ENCODE measurements around the gene KDM4B.
A peak's percentile ranks its signal among the peaks of the same experiment; 100 is the strongest.

Gene KDM4B

DNA sequence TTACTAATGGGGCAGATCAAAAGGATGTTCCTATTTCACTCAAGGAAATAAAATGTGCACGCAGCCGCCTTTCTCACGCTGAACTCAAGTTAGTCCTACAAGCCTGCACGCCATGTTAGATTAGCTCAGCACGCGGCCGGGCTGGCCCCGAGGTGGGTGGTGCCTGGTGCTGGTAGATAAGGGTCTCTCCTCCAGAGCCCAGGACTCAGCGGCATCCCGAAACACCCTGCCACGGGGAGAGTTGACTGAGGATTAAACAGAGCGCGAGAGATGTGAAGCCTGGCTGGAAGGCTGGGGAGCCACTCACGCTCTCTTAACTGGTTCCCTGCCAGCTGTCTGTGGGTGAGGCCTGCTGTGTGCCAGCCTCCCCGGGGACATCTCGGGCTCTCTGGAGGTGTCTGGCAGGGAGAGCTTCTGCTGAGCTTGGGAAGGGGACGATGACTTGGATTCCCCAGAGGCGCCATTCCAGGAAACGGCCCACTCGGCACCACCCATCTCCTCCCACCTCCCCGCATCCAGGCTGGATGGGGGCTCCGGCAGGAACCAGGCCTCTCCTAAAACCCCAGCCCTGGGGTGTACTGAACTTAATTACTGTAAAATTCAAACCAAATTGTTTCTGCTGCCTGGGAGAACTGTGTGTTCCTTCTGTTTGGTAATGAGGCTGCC is 122.2 kb downstream of the KDM4B start:
- DNase-seq (ENCODE audit: low read depth), result peak; percentile 26

DNA sequence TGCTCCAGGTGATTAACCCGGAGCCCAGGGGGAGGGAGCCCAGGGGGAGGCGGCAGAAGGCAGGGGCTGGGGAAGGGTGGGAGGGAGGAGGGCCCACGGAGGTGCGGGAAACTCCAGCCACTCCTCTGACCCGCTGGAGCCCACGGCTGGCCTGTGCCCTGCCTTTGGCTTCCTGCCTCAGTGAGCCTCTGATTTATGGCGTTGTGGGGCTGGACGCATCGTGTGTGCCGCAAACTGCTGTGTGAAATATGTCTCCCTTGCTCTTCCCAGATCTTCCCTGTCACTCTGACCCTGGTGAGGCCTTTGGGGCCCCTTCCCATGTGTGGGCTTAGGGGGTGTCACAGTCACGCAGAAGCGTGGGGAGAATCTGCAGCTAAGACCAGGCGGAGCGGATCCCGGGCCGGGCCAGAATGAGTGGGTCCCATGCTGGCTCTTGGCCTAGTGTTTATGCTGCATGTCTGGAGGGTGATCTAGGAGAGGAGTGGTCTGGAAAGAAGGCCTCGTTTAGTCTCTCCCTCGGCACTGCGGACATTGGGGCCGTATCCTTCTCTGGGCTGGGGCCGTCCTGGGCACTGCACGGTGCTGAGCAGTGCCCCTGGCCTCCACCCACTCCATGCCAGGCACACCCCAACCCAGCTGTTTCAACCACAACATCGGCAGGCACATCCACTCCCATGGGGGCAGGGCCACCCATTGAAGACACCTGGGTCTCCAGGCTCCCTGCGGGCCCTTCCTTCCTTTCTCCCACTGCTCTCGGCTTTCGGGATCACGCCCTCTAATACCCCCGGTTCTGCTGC is 123.0 kb downstream of the KDM4B start:
- DNase-seq (ENCODE audit: low read depth), result no peak

DNA sequence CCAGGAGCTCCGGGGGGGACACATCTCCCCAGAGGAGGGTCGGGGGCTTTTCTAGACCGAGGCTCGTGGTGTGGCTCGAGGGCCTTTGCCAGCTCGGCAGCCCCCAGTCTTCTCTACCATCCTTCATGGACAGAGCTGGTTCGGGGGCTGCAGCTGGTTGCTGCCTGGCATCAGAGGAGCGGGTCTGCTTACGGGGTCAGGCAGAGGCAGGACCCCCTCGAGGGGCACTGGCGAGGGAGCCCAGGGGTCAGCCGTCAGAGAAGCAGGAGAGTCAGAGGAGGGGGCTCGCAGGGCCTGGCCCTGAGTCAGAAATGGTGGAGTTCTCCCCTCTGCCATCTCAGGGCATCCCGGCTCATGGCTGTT is 123.5 kb downstream of the KDM4B start:
- DNase-seq (ENCODE audit: low read depth), result no peak

DNA sequence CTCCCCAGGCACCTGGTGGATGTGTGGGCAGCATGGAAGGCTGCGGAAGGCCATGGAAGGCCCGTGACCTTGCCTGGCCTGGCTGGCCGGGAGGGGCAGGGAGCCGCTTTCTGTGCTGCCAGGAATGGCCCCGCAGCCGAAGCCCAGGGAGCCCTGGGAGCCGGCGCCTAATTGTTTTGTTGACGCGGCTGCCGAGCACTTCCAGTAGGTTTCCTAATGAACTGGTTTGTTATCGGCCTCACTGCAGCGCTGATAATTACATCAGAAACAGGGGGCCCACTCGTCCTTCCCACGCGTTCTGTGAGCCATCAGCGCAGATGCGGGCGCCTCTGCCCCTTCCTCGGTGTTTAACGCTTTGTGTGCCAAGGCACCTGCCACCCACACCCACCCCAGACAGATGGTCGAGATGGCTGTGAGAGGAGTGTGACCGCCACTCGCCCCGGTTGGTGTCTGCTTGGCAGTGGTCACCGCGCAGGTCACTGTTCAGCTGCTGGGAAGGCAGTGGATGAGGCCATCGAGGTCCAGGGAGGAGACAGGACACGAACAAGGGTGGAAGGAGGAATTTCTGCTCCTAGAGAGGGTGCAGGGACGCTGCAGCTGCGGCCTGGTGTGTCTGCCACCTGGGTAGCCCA is 124.5 kb downstream of the KDM4B start:
- no peak for DNase-seq (ENCODE audit: low read depth)

DNA sequence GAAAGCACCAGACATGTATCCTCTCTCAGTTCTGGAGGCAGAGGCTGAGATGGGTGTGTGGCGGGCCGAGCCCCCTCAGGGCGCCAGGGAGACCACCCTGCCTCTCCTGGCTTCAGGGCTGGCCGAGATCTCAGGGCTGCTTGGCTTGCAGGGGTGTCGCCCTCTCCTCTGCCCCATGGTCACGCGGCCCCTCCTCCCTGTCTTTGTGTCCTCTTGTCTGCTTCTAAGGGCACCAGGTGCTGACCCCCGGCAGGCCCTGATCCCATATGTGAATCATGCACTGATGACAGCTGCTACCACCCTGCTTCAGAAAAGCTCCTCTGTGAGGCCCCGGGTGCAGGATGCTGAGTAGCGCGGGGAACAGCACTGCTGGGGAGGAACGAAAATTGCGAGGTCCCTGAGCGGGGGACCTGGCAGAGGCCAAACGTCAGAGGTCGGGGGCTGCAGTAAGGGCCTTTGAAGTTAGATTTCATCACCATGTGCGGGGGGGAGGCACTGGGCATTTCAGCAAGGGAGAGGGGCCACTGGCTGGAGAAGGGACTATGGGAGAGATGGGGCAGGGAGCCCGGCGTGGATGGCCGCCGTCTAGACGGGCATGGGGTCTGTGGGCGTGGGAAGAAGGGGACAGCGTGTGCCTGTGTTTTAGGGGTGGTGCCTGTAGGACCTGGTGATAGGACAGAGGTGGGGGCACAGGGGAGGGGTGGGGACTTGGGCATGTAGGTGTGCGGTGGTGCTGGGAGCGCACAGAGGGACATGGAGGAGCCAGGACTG is 125.2 kb downstream of the KDM4B start:
- no peak for DNase-seq (ENCODE audit: low read depth)

DNA sequence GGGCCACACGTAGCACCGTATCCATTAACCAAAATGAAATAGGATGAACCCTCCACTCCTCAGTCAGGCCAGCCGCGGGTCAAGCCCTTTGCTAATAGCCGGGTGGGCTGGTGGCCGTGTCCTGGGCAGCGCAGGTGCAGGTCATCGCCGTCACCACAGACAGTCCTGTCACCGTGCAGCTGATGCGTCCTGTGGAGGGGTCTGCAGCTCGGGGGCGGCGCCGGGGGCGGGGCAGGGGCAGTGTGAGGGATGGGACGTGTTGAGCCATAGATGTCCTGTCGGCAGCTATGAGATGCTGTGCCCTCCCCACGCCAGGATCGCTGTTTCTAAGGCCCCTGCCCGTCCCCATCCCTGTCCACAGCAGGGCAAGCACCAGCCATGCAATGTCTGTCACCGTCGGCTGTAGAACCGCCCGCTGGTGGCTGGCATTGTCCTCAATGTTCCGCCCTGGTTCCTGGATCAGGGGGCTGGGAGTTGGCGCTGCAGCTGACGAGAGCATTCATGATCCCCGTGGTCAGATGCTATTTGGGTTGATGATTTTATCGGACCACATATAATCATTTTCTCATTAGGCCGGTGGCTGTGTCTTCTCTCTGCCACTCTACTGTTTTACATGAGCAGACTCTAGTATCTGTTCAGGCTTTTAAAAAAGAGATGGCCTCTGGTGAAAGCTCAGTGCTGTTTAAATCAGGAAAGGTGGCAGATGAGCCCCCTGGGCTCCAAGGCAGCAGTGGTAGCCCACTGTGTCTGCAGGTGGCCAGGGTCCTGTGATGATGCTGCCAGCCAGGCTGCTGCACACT is 126.1 kb downstream of the KDM4B start:
- DNase-seq (ENCODE audit: low read depth), result no peak

DNA sequence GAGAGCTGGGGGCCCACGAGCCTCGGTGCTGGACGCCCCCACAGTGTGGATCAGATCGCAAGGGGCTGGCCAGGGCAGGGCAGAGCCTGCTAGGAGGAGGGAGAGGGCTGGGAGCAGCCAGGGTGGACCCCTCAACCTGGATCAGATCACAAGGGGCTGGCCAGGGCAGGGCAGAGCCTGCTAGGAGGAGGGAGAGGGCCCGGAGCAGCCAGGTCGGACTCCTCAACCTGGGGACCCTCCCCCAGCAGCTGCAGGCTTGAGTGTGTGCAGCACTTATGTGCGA is 126.6 kb downstream of the KDM4B start:
- DNase-seq (ENCODE audit: low read depth), result no peak

DNA sequence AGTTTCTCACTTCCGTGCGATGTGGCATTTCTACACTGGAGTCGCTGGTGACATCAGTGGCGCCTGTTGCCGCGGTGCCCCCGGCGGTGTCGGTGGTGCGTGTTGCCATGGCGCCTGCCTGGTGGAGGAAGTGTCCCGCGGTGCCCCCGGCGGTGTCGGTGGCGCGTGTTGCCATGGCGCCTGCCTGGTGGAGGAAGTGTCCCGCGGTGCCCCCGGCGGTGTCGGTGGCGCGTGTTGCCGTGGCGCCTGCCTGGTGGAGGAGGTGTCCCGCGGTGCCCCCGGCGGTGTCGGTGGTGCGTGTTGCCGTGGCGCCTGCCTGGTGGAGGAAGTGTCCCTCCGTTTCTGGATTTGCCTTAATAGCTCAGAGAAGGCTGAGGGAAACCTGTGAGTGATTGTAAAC is 127.6 kb downstream of the KDM4B start:
- no peak for DNase-seq (ENCODE audit: low read depth)

DNA sequence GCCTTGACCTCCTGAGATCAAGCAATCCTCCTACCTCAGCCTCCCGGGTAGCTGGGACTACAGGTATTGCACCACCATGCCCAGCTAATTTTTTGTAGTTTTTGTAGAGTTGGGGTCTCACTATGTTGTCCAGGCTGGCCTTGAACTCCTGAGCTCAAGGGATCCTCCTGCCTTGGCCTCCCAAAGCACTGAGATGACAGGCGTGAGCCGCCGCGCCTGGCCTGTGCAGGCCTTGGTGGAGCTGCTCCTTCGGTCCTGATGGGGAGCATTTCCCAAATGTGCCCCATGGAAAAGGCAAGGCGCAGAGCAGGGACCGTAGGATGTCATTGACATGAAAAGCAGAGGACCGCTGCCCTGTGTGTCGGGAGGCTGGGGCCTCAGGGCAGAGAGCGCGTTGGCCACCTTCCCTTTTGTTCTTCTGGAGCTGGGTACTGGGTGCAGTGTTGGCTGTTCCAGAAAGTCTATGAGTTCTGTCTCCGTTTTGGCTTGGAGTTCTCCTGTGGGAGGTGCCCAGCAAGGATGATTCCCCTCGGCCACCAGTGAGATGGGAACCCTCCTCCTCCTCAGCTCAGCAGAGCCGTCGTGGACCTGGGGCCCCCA is 128.5 kb downstream of the KDM4B start:
- DNase-seq (ENCODE audit: low read depth), result no peak

DNA sequence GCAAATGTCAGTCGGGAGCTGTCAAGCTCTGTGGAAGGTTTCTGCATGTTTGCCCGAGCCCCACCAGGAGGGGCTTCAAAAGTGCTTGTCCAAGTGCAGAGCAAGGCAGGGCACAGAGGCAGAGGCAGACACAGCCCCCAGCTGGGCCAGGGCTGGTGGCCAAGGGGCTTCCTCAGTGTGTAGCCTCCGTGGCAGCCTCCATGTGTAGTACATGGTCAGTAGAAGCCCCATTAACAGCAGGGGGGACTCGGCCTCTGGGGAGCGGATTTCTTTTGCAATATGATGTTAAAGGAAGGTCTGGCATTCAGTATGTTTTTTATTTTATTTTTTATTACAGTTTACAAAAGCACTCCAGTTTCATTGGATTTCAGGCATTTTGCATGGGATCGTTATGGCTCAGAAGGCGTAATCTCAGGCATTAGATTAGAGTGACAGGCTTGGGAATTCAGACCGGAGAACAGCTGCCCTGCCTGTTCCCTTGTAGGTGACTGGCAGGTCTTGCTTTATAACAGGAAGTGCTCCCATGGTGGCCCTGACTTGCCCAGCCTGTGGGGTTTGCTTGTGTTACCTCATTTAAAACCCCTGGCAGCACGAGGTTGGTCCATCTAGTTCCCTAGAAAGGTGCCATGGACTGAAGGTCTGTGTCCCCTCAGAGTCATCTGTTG is 129.2 kb downstream of the KDM4B start:
- DNase-seq (ENCODE audit: low read depth), result no peak

DNA sequence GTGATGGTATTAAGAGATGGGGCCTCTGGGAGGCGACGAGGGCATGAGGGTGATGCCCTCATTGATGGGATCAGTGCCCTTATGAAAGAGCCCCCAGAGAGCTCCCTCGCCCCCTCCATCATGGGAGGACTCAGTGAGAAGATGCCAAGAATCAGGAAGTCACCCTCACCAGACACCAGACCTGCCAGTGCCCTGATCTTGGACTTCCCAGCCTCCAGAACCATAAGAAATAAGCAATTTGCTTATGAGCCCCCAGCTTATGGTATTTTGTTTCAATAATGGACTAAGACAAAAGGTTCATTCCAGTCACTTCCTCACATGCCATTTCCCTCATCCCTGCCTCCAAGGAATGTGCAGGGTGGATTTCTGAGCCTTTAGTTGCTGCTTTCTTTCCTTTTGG is 129.7 kb downstream of the KDM4B start:
- DNase-seq (ENCODE audit: low read depth), result no peak

DNA sequence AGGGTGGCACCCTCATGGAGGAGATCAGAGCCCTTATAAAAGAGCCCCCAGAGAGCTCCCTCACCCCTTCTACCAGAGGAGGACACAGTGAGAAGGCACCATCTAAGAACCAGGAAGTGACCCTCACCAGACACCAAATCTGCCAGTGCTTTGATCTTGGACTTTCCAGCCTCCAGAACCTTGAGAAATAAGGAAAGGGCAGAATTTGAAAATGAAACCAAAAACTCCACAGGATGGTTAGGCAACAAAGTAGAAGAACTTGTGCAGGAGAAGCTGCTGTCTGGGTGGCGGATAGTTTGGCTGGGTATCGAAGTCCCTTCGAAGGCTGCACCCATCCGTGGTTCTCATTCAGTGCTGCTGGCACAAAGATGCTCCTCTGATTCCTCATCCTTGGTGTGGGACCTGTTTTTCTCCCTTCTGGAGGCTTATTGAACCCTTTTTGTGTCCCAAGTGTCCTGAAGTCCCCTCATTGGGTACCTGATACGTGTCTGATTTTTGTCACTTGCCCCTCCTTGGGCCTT is 130.8 kb downstream of the KDM4B start:
- DNase-seq (ENCODE audit: low read depth), result no peak

DNA sequence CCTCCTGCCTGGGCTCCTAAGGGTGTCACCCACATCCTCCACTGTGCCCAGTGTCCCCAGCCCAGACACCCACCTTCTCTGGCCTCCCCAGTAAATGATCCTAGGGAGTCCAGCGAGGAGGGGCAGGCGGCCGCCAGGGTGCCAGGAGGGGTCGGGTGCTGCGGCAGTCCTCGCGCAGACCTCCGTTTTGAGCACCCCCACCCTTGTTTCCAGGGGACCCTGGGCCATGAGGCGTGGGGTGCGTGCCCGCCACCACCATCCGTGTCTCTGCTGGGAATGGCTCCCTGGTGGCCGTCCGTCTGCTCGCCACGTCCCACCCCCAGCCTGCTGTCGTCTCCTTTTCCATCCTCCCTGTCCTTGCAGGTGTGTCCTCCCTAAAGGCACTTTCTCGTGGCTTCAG is 133.0 kb downstream of the KDM4B start:
- DNase-seq (ENCODE audit: low read depth), result no peak

DNA sequence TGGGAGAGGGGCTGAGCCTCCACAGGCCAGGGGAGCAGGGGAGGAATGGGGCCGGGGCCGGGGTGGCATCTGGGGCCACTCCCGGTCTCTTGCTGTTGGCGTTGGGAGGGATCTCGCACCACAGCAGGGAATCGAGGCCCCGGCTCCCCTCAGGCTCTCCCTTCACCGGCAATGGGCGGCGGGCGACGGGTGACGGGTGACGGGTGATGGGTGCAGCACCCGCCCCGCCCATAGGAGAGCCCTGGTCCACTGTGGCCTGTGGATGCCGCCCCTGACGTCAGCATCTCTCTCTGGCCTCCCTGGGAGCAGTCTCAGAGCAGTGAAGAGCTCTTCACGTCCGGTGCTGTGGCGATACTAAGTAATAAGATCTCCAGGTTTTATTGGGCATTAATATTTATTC is 133.6 kb downstream of the KDM4B start:
- DNase-seq (ENCODE audit: low read depth), result no peak

DNA sequence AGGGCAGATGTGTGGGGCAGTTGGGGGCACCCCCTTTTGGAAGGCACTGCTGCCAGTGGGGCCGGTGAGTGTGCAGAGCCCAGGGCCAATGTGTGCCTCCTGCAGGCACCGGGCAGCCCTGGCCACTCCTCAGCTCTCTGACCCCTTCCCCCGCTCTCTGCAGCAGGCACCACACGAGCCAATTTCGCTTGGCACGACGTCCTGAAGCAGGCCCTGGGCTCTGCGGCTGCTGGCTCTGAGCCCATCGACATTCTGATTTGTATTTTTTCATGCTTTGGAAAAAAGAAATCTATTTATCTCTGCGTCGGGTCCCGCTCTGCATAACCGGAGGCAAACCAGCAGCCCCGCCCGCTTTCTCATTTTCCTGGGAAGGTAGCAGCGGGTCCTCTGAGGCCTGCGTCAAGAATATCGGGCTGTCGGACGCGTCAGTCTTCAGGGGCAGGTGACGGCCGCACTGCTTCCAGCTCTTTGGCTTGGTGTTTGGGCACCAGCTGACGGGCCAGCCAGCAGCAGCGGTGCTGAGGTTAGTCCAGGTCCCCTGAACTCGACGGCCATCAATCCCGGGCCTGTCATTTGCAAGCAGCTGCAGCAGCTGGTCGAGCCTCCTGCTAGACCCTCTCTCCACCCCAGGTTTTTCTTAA is 134.3 kb downstream of the KDM4B start:
- peak; percentile 18 for DNase-seq (ENCODE audit: low read depth)

DNA sequence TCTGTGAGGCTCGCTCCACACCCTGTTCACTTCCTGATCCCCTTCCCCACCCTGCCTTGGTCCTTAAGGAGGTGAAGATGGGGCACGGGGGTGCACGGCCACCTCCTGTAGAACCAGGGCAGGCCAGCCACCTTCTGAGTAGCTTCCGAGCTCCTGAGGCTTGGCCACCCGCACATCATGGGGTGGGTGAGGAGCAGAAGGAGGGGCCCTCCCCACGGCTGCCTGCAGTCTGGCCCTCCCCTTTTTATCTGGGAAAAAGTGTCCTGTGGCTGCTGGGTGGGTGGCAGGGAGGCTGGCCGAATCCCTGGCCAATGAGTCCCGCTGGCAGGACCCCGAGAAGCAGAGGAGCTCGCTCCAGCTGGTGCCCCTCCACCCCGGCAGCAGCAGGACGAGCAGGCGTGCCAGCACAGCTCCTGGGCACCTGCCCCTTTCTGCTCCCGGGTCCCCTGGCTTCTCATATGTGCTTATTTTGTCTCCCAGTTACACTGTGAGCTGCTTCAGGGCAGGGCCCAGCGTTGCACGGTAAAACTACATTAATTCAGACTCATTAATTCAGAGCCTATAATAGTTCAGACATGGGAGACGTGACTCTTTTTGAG is 135.0 kb downstream of the KDM4B start:
- DNase-seq (ENCODE audit: low read depth), result no peak

DNA sequence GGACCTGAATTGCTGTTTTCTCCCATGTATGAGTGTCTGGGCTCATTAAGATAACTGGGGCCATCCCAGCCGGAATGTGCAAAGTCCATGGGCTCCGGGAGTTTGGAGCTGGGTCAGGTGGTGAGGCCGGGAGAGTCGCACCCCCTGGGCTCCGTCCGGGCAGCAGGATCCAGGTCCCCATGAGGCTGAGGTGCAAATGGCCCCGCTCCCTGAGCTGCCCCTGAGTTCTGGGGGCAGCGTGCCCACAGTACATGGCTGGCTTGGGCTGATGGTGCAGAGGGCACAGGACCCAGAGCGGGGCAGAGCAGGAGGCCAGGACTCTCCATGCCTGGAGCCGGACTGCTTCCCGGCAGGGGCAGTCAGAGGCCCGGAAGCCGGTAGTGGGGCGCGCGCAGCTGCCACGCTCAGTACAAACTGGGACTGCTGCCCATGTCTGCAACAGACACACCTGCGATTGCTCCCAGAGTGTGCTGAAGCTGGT is 136.0 kb downstream of the KDM4B start:
- DNase-seq (ENCODE audit: low read depth), result no peak

DNA sequence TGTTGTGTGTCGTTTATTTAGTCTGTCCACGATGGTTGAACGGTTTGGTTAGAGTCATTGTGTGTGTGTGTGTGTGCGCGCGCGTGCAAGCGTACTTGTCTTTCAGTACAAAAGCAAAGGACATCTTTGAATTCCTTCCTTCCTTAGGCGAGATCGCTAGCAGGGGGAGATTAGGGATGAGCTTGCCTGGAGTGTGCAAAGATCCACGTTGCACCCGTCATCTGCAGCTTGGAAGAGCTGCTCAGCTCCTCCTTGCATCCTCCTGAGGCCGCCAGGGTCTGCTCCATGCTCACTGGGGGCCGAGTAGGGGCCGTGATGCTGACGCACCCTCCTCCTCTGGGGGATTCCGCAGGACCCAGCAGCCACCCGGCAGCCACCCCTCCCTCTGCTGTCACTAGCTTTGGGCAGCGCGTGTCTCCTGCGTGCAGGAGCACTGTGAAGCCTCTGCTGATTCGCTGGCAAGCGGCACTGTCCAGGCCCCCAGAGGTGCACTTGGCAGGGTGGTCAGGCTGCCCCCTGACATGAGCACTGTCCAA is 137.3 kb downstream of the KDM4B start:
- DNase-seq (ENCODE audit: low read depth), result no peak

DNA sequence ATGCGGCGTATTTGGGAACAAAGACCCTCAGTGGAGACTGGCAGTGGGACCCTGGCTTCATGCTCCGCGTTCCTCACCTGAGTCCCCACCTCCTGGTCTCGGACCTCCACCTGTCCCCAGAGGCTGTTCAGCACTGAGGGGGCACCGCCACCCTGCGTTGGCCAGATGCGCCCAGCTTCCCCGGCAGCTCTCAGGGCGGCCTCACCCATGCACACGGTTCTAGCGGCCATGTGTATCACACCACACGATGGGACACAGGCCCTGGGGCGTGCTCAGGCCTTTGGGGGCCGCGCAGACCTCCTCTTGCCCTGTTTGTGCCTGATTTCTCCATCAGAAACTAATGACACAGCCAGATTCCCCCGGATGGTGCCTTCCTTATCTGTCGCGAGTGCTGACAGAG is 138.1 kb downstream of the KDM4B start:
- no peak for DNase-seq (ENCODE audit: low read depth)

Data from iris pigment epithelial cell (primary cell).